HepG2 (cell line): Measurements from ENCODE around the gene COQ7. TPM values are rescaled to one million over a fixed set of nuclear protein-coding genes. Genes with fewer than 3 reads are reported as not detected.
A peak's percentile ranks its signal among the peaks of the same experiment; 100 is the strongest.

Experiments used
- FOXJ3 ChIP-seq: sonication (generic); formaldehyde crosslinking; IDR thresholded peaks from 2 replicates; pipeline ENCODE4 v1.4.0; 2020; ENCODE audit warnings: missing genetic modification reagents, mild to moderate bottlenecking, borderline replicate concordance
- FOXO4 ChIP-seq: sonication (generic); formaldehyde crosslinking; conservative IDR thresholded peaks from 2 replicates; pipeline ENCODE4 v1.8.1; 2023; ENCODE audit warnings: missing genetic modification reagents
- HNF1A ChIP-seq, 2 experiments: sonication (generic) in 1 of 2; formaldehyde crosslinking in 1 of 2; IDR thresholded peaks; 2 replicates each; pipeline versions ENCODE4 v1.4.0 to v1.6.1; 2016 to 2020; ENCODE audit warnings: borderline replicate concordance in 1 of 2, low read depth in 1 of 2, mild to moderate bottlenecking in 1 of 2, missing genetic modification reagents in 1 of 2
- HNRNPUL1 ChIP-seq: fragments of 200-400 bp; formaldehyde crosslinking; IDR thresholded peaks from 2 replicates; pipeline ENCODE4 v1.6.1; 2017; ENCODE audit warnings: low read depth, mild to moderate bottlenecking, low read length, moderate library complexity
- KLF9 ChIP-seq: IDR thresholded peaks from 2 replicates; pipeline ENCODE4 v1.6.1; 2016; ENCODE audit warnings: low read depth
- NAIF1 ChIP-seq: sonication (generic); formaldehyde crosslinking; IDR thresholded peaks from 2 replicates; pipeline ENCODE4 v1.5.0; 2020; ENCODE audit warnings: mild to moderate bottlenecking, missing genetic modification reagents, borderline replicate concordance
- NRL ChIP-seq: sonication (generic); formaldehyde crosslinking; IDR thresholded peaks from 2 replicates; pipeline ENCODE4 v1.5.0; 2020; ENCODE audit warnings: missing genetic modification reagents, mild to moderate bottlenecking, moderate library complexity, borderline replicate concordance
- RBFOX2 ChIP-seq: fragments of 200-400 bp; formaldehyde crosslinking; IDR thresholded peaks from 2 replicates; pipeline ENCODE4 v1.6.1; 2017; ENCODE audit warnings: low read depth, mild to moderate bottlenecking, low read length
- RCOR2 ChIP-seq: IDR thresholded peaks from 2 replicates; pipeline ENCODE4 v1.6.1; 2016; ENCODE audit warnings: missing biosample characterization, missing genetic modification reagents
- SRF ChIP-seq: IDR thresholded peaks from 2 replicates; pipeline ENCODE4 v1.6.1; 2011; ENCODE audit warnings: mild to moderate bottlenecking, low read depth, low read length, moderate library complexity
- ZNF232 ChIP-seq: sonication (generic); formaldehyde crosslinking; IDR thresholded peaks from 2 replicates; pipeline ENCODE4 v1.4.0; 2020; ENCODE audit warnings: missing genetic modification reagents, borderline replicate concordance
- ZNF335 ChIP-seq: sonication (generic); formaldehyde crosslinking; IDR thresholded peaks from 2 replicates; pipeline ENCODE4 v1.4.0; 2020; ENCODE audit warnings: missing genetic modification reagents
- ZNF589 ChIP-seq: sonication (generic); formaldehyde crosslinking; conservative IDR thresholded peaks from 2 replicates; pipeline ENCODE4 v1.8.0; 2022; ENCODE audit warnings: mild to moderate bottlenecking, moderate library complexity, missing genetic modification reagents
- ZNF749 ChIP-seq: sonication (generic); formaldehyde crosslinking; IDR thresholded peaks from 2 replicates; pipeline ENCODE4 v1.8.0; 2022; ENCODE audit warnings: mild to moderate bottlenecking, missing genetic modification reagents, moderate library complexity, borderline replicate concordance
- ZNF777 ChIP-seq: sonication (generic); formaldehyde crosslinking; IDR thresholded peaks from 2 replicates; pipeline ENCODE4 v1.4.0; 2020; ENCODE audit warnings: missing genetic modification reagents
- polyA plus RNA-seq, 8 experiments: library from polyadenylated mRNA; depleted of rRNA in 3 of 8; stranded (reverse) in 7 of 8; unstranded in 1 of 8; fragments of >200 nt; fragmentation: Illumina TruSeq in 4 of 8; extraction: Trizol in 4 of 8; gene quantifications; 2 replicates each; pipeline versions ENCODE4 v1.2.1 to v1.2.3, GENCODE V29; 2011 to 2016; ENCODE audit warnings: low read depth in 4 of 8, missing spikeins in 1 of 8, mixed read lengths in 1 of 8; ENCODE audit not compliant: insufficient read depth in 1 of 8
- total RNA-seq, 5 experiments: library from RNA; depleted of rRNA; stranded (reverse); fragments of >200 nt; fragmentation: Illumina TruSeq; extraction: Trizol; gene quantifications; 2 replicates each; pipeline ENCODE4 v1.2.3, GENCODE V29; 2016; ENCODE audit warnings: low read depth in 1 of 5
- TF ChIP-seq, protein P1 (sequence below): IDR thresholded peaks from 2 replicates; pipeline ENCODE4 v1.6.1; 2018; ENCODE audit warnings: missing genetic modification reagents, mild to moderate bottlenecking, missing compliant biosample characterization
- TF ChIP-seq, protein P2 (sequence below): sonication (generic); formaldehyde crosslinking; IDR thresholded peaks from 2 replicates; pipeline ENCODE4 v1.8.0; 2022; ENCODE audit warnings: missing genetic modification reagents, mild to moderate bottlenecking, inconsistent platforms, borderline replicate concordance
- TF ChIP-seq, protein P3 (sequence below): sonication (generic); formaldehyde crosslinking; IDR thresholded peaks from 2 replicates; pipeline ENCODE4 v1.5.0; 2020; ENCODE audit warnings: missing genetic modification reagents

Gene COQ7
- total and polyA plus RNA-seq, 2 of the 13 experiments (the other 11 are each of a cell fraction or from before 2014, with no cell fraction given): 20.1 to 45.7 TPM

GRCh38 chr16:19113577-19114358 lies 46.4 kb downstream of the COQ7 start, which contains the start of gene ITPRIPL2 (continued):
- TF ChIP-seq ZNF589 (CRISPR knock-in tag): no peak
- TF ChIP-seq NRL: peak; percentile 55; the same call in 1 of the 2 replicates
- peak; percentile 32; the same call in 1 of the 2 replicates for TF ChIP-seq ZNF232 (CRISPR knock-in tag)
- TF ChIP-seq HNF1A (IDR thresholded peaks at IDR 0.05; ENCODE audit: low read depth): no peak
- peak; percentile 54; the same call in 1 of the 2 replicates for TF ChIP-seq HNF1A (CRISPR knock-in tag; IDR thresholded peaks at IDR 0.05; ENCODE audit: borderline replicate concordance)
- TF ChIP-seq, protein P1, sequence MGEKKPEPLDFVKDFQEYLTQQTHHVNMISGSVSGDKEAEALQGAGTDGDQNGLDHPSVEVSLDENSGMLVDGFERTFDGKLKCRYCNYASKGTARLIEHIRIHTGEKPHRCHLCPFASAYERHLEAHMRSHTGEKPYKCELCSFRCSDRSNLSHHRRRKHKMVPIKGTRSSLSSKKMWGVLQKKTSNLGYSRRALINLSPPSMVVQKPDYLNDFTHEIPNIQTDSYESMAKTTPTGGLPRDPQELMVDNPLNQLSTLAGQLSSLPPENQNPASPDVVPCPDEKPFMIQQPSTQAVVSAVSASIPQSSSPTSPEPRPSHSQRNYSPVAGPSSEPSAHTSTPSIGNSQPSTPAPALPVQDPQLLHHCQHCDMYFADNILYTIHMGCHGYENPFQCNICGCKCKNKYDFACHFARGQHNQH: peak; percentile 48
- 0 out of 2 replicates have a peak, but pooled peaks have one; percentile 15 for TF ChIP-seq RCOR2
- no peak for TF ChIP-seq FOXO4 (CRISPR knock-in tag)
- no peak for TF ChIP-seq HNRNPUL1
- TF ChIP-seq FOXJ3 (CRISPR knock-in tag): 0 out of 2 replicates have a peak, but pooled peaks have one; percentile 11
- TF ChIP-seq ZNF749 (CRISPR knock-in tag): peak; percentile 89; the same call in 1 of the 2 replicates
- TF ChIP-seq KLF9 (CRISPR knock-in tag): no peak
- TF ChIP-seq NAIF1 (CRISPR knock-in tag): no peak
- TF ChIP-seq, protein P2, sequence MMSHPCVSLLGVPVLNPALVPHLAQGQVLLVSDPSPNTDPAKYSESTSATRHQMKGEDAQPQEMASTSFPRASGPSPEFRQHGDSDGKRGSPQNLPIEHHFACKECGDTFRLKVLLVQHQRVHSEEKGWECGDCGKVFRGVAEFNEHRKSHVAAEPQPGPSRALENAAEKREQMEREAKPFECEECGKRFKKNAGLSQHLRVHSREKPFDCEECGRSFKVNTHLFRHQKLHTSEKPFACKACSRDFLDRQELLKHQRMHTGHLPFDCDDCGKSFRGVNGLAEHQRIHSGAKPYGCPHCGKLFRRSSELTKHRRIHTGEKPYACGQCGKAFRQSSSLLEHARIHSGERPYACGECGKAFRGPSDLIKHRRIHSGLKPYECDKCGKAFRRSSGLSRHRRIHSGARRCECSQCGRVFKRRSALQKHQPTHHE (CRISPR knock-in tag): peak; percentile 18; the same call in 1 of the 2 replicates
- TF ChIP-seq ZNF335 (CRISPR knock-in tag): peak; percentile 56; the same call in 1 of the 2 replicates
- TF ChIP-seq ZNF777 (CRISPR knock-in tag): peak; percentile 91
- TF ChIP-seq, protein P3, sequence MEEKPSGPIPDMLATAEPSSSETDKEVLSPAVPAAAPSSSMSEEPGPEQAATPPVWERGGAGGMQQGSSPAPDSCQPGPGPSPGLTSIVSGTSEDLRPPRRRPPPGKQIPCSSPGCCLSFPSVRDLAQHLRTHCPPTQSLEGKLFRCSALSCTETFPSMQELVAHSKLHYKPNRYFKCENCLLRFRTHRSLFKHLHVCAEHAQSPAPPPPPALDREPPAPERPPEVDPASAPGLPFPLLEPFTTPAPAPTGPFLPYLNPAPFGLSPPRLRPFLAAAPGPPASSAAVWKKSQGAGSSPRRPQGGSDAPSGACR: no peak
- TF ChIP-seq RBFOX2: peak; percentile 89
- no peak; the same call in 1 of the 2 replicates for TF ChIP-seq SRF
